Left renal pelvis (tissue), 4 donors: ENCODE results near the gene GPR146. TPM values are rescaled to one million over a fixed set of nuclear protein-coding genes. Genes with fewer than 3 reads are reported as not detected.

ENCODE experiments used
- DNase-seq, 4 donors: peaks; one replicate each; pipeline ENCODE4 v3.0.0-alpha.2; 2013; ENCODE audit warnings: low read depth in 4 of 4, low spot score in 3 of 4
- polyA plus RNA-seq, 4 donors: library from polyadenylated mRNA; unstranded; fragments of 120-200 nt; gene quantifications; one replicate each; pipeline ENCODE4 v1.2.1, GENCODE V29; 2013; ENCODE audit not compliant: insufficient read length in 4 of 4

Gene GPR146
- polyA plus RNA-seq, 4 donors, result 1.7 to 4.6 (median 4.2) TPM

DNA sequence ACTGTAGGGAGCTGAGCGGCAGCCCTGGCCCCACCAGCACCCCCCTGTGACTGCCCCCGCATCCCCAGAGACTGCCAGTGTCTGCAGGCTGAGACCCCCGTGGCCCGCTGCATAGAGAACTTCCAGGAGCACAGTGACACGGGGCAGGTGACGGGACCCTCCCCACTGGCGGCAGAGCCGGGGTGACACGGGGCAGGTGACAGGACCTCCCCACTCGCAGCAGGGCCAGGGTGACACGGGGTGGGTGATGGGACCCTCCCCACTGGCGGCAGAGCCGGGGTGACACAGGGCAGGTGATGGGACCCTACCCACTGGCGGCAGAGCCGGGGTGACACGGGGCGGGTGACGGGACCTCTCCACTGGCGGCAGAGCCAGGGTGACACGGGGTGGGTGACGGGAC lies 45.9 kb downstream of the GPR146 start:
- no peak for DNase-seq

DNA sequence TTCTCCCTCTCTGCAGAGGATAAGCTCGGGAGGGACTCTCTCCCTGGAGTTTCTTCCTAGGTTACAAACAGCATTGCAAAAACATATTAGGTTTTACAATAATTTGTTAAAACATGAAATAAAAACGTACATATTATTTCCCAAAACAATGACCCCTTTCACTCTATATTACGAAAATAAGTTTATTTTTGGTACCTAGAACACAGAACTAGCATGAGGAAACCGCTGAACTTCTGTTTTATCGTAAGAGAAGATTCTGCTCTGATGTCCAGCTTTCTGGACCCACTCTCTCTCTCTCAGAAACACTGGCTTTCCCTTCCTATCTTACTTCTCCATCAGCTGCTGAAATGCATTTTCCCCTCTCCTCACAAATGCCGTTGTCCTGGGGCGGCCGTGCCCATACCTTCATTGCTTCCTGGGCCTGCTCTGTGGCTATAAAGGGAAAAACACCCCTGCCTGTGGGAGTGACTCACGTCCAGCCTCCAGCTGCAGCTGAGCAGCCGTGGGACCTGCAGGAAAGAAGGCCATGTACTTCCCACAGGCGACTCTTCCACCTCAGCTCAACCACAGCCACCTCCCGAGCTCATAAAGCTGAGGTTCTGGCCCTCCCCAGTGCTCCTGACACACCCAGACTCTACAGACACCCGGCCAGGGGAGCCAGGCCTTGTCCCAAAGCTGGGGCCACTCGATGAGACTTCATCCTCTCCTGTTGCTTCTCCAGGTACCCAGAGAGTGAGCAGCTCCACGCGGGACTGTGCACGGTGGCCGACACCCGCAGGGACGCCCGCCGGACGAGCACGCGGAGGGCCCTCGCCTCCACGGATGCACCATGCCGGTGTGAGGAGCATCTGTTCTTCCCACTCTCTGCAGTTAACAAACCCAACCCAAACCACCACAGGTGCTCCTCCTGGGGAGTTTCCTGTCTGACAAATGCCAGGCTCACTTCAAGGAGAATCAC lies 46.6 kb downstream of the GPR146 start:
- no peak for DNase-seq

DNA sequence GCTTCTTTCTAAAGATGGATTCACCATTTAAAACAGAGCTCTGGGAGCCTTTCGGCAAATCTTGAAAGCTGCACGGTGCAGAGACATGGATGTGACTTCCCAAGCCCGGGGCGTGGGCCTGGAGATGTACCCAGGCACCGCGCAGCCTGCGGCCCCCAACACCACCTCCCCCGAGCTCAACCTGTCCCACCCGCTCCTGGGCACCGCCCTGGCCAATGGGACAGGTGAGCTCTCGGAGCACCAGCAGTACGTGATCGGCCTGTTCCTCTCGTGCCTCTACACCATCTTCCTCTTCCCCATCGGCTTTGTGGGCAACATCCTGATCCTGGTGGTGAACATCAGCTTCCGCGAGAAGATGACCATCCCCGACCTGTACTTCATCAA lies 47.3 kb downstream of the GPR146 start:
- no peak for DNase-seq

DNA sequence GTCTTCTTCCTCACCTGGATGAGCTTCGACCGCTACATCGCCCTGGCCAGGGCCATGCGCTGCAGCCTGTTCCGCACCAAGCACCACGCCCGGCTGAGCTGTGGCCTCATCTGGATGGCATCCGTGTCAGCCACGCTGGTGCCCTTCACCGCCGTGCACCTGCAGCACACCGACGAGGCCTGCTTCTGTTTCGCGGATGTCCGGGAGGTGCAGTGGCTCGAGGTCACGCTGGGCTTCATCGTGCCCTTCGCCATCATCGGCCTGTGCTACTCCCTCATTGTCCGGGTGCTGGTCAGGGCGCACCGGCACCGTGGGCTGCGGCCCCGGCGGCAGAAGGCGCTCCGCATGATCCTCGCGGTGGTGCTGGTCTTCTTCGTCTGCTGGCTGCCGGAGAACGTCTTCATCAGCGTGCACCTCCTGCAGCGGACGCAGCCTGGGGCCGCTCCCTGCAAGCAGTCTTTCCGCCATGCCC lies 47.9 kb downstream of the GPR146 start:
- DNase-seq, result no peak

DNA sequence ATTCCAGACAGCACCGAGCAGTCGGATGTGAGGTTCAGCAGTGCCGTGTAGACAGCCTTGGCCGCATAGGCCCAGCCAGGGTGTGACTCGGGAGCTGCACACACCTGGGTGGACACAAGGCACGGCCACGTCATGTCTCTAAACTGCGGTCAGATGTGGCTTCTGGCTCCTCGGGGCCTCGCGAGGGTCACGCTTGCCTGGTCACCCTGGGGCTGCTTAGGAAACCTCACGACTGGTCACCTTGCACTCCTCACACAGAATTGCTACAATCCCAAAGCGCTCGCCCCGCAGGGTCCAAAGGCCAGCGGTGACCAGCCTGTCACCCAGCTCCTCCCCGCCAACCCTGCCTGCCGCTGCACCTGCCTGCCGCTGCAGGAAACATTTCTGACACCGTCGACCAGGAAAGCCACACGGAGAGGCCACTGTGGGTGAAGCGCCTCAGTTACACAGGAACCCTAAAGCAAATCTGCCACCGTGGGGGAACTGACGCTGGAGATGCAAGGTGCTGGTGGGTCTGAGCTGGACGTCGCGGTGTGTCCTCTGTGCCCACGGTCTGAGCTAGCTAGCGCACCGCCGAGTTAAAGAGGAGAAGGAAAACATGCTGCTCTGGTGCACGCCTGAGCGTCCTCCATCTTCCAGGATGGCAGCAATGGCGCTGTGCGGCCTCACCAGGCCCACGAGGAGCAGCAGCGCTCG lies 48.6 kb downstream of the GPR146 start:
- no peak for DNase-seq

DNA sequence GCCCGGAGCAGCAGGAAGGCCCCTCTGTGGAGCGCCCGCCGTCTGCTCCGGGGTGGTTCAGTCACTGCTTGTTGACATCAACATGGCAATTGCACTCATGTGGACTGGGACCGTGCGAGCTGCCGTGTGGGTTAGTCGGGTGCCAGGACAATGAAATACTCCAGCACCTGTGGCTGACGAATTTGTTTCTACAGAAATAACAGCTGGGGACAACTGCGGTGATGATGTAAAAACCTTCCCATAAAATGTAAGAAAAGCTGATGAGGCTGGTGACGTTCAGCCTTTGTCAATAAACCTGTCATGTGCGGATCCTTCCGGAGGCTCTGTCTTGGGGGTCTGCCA lies 49.1 kb downstream of the GPR146 start:
- no peak for DNase-seq

DNA sequence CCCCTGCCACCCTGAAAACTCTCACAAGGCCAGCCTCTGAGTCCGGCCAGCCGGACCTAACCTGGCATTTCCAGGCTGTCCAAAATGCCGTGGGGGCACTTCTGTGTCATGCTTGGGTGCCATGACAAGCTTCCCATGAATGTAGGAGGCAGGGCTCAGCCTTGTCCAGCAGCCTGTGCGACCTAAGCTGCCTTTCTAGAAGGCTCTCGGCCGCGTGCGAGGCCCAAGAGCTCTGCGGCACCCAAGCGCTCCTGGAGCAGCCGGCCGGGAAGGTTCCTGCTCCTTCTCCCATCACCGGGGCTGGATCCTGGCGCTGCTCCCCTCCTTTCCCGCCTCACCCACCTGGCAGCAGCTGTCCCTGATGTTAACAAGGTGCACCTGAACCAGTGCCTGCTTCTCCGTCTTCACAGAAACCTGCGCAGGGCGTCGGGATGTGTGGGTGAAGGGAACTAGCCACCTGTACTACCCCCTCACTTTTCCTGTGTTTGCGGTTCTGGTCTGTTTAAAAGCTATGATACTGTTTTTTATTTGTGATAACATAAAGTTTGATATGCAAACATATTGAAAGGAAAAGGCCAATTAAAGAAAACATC lies 49.7 kb downstream of the GPR146 start:
- no peak for DNase-seq

DNA sequence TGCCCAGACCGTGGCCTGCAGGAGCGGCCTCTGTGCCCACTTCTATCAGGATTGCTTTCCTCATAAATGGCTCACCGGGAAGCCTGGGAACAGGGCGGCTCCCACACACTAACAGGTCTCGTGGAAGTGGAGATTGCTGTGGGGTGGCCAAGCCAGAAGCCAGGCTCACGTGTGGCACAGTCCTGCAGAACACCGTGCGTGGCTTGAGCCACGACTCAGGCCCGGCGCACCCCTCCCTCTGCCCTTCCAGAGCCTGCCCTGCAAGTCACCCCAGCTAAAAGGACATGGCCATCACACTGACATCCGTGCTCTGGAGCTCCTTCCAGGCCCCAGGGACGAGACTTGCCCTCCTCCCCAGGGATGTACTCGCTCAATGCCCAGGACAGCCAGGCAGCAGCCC lies 50.5 kb downstream of the GPR146 start:
- DNase-seq, result no peak

DNA sequence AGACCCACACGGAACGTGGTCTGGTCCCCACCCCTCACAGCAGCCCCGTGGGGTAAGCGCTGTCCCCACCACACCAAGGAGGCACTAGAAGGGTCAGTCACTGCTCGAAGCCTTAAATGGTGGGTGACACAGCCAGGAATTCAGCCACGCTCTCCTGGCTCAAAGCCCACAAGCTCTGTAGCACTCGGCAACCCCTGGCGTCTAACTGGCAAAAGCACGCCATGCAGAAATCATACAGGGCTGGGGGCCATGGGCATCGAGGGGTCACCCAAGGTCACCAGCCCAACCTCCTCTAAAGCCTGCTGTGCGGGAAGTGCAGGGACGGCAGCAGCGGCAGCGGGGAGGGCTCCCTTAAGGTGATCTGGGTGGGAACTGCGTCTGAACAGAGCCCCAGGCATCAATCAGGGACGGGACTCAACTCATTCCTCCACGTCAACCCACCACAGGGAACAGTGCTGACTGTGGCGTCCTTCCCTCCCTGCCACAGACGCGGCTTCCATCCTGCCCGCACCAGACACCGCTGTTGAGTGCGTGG lies 51.3 kb downstream of the GPR146 start:
- no peak for DNase-seq

DNA sequence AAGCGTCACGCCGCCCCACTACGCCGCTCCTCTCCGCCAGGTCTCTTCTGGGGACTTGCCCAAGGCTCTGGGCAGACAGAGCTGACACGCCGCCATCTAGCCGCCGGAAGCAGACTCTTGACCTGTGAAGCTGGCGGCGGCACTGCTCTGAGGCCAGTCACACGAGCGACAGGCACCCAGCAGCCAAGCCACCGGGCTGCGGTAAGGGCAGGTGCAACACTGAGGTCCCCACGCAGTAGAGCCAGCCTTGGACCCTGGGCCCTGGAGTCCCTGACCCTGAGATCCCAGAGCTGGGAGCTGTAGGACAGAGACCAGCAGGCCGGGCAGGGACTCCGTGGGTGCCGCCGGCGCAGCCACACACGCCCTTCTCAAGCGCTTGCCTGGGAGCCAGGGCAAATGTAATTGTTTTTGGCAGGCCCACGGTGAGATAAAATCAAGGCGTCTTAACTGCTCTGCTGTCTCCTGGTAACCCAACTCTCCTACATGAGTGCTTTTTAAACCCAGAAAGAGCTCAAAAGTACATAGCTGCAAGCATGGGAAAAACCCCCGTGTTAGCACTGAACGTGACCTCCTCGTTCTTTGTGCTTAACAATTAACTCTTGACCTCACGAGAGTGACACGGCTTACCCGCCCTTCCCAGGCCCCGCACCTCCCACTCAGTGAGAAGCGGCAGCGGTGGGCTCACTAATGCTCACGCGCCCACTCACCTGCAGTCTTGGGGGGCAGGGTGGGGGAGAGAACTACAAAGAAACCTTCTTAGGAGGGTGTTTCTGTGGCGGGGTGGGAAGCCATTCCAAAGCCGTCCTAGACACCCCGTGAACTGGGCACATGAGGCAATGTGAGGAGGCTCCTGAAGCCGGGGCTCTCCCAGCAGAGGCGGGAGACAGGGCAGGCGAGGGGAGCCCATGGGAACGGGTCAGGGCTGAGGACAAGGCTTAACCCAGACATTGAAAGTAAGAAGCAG lies 52.1 kb downstream of the GPR146 start:
- DNase-seq, result no peak

DNA sequence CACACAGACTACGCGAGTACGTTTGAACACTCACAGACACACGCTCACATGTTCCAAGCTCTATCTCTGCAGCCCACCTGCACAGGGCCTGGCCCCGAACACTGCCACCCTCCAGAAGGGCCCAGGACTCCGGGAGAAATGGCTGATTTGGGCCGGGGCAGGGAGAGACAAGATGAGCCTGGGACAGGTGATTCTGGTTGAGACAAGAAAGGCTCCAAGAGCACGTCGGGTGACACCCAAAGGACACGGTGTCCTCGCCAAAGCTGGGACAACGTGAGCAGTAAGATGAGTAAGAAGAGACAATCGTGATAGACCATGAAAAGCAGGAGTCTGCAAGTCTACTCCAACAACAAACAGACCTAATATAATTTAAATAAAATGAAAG lies 52.8 kb downstream of the GPR146 start:
- no peak for DNase-seq

DNA sequence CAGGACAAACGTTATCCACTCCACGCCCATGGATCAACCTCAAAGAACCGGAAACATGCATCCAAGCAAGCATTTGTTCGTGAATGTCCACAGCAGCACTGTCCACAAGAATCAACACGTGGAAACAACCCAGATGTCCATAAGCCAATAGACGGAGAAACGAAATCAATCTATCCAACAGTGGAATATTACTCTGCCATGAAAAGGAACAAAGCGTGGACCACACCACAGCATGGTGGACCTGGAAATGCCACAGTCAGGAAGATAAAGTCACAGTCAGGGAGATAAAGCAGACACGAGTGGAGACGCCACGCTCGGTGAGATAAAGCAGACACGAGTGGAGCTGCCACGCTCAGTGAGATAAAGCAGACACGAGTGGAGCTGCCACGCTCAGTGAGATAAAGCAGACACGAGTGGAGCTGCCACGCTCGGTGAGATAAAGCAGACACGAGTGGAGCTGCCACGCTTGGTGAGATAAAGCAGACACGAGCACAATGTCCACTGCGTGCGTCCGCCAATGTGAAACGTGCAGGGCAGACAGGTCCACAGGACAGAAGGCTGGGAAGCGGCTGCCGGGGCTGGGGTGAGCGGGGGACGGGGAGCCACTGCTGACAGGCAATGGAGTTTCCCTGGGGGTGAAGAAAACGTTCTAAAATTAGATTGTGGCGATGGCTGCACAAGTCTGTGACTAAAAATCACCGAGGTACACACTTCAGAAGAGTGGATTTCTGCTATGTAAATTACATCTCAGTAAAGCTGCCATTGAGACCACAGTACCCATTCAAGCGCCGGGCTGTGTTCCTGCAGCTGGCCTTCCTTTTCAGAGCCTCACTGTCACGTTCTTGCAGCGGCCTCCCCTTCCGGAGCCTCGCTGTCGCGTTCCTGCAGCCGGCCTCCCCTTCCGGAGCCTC lies 54.2 kb downstream of the GPR146 start:
- DNase-seq, result no peak

DNA sequence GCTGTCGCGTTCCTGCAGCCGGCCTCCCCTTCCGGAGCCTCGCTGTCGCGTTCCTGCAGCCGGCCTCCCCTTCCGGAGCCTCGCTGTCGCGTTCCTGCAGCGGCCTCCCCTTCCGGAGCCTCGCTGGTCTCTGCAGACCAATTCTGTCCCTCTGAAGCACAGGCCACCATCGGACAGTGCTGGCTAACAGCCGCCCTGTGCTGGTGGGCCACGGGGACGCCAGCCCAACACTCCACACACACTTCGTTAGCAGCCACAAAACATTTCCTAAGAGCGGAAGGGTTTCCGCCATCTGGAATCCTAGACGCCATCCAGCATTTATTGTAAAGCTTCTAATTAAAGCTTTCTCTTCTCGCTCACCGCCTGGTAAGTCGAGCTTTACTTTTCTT lies 54.8 kb downstream of the GPR146 start:
- DNase-seq, result no peak

DNA sequence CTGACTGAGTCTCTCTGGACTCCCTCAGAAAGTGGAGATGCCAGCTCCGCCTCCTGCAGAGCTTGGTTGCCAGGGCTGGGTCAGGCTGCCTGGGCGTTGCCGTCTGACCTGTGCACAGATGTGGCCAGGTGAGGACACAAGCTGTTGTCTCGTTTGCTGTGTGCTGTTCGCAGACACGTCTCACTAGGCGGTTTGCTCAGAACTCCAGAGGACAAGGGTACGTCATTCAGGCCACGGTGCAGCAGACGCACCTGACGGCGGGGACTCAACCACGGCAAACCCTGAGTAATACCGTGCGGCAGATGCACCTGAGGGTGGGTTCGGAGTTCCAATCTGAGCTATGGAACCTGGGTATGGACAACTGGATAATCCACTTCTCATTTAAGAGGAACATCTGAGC lies 55.3 kb downstream of the GPR146 start:
- no peak for DNase-seq

DNA sequence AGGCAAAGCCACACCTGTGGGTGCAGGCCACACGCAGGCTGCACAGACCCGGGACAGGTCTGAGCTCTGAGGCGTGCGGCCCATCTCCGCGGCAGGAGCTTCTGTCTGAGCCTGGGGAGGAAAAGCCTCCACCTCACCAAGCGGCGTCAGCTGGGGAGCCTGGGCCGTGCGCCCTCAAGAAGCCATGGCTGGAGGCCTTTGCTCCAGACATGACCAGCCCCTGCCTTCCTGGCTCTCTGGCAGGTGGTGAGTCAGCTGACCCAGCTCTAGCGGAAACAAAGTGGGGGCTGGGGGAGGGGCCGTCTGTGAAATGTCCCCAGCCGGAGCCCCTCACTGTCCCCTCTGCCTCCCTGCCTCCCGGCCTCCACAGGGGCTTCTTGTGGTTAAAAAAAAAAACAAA lies 56.0 kb downstream of the GPR146 start:
- DNase-seq, result no peak

DNA sequence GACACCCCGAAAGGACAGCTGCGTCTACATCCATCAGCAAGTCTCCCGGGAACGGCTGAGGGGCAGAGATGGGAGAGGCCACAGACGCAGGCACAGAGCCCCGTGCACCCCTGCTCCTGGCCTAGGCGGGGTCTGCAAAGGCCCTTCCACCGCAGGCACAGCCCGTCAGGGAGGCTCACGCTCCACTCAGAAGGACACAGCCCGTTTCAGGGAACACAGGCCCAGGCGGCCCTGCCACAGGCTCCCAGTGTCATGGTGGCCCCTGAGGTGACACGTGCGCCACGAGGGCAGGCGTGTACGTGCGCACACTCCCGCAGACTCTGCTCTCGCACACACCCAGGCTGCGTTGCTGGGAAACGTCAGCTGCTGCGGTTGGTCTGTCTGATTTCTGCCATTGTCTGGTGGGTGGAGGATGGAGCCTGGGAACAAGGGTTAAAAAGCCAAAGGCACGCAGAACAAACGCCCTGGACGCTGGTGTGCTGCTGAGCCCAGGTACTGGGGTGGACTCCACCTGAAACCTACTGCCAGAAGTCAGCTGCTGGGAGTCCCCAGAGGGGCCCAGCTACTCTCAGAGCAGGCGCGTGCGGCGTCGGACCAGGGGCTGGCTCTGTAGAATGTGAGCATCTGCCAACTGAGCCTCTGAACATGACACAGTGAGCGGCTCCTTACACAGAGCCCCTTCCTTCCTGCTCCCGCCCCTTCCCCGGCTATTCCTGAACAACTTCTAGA lies 56.7 kb downstream of the GPR146 start:
- no peak for DNase-seq

DNA sequence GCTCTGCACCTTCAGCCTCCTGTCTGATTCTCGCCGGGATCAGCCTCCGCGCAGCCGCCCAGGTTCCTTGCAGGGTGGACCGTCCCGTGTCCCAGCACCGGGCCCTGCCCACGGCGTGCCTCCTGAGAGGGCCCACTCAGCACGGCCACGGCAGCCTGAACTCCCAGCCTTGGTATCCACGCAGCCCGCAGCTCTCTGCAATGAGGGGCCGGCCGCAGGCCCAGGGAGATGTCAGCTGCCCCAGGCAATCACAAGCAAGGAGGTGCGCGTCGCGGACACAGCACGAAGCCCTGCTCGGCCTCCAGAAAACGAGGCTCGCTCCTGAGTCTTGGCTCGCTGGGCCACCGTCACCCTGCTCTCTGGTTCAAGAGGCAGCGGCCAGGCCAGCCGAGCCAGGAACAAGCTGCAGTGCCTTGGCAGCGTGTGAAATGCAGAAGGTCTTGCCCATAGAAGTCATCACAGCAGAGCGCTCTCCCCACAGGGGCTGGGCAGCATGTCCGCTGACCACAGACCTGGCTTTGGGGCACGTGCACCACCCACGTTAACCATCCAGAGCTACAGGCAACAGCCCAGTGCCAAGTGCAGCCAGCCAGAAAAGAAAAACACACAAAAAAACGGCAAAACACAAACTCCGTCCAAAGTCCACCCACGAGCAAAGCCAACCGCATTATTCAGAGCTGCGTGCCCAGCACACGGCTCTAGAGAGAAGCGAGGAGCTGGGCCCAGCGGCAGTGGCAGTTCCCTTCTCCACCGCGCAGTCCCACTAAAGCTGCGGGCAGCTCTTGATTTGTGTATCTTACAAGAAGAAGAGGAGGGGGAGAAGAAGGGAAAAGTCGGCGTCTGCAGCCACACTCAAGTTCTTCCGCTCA lies 57.5 kb downstream of the GPR146 start:
- no peak for DNase-seq
